NCI-H1436 treated with DMSO at 0.1 percent for 48 hours (cell line): ENCODE results near the gene ZNF70.
"Not testable (repeated sequence)": the region's sequence is repeated elsewhere in the genome, so short reads cannot be mapped to it uniquely, and the experiment has no call there.

Experiments used
- DNase-seq: peaks from one replicate; lab custom pipeline; 2025; lab: John Stamatoyannopoulos, UW

Gene ZNF70

DNA sequence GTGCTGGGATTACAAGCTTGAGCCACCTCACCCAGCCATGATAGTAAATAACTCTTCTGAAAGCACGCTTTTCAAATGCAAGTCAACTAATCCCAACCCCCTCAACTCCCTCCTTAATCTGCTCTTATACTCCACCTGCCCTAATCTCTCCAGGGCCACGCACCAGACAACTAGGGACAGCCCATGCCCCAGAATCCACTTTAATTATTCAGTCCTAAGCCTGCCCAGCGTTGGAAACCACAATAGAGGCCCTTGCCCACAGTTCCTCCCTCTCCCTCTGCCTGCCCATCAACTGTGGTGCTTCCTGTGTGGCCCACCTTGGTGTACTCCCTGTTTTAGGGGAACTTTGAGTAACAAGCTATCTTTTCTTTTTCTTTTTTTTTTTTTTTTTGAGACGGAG lies 6.0 kb upstream of the ZNF70 start:
- no peak for DNase-seq

DNA sequence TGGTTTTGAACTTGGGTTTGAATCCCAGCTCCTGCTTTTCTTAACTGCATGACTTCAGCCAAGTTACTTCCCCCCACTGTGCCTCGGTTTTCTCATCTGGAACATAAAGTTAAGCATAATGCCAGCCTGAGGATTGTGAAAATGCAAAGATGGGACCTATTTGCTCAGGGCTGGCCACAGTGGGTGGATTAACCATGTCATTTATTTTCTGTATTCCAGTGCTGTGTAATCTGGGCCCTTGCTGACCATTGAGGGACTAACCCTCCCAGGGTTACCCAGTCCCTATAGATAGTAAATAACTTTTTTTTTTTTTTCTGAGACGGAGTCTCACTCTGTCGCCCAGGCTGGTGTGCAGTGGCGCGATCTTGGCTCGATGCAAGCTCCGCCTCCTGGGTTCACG lies 4.8 kb upstream of the ZNF70 start:
- DNase-seq, result no peak

DNA sequence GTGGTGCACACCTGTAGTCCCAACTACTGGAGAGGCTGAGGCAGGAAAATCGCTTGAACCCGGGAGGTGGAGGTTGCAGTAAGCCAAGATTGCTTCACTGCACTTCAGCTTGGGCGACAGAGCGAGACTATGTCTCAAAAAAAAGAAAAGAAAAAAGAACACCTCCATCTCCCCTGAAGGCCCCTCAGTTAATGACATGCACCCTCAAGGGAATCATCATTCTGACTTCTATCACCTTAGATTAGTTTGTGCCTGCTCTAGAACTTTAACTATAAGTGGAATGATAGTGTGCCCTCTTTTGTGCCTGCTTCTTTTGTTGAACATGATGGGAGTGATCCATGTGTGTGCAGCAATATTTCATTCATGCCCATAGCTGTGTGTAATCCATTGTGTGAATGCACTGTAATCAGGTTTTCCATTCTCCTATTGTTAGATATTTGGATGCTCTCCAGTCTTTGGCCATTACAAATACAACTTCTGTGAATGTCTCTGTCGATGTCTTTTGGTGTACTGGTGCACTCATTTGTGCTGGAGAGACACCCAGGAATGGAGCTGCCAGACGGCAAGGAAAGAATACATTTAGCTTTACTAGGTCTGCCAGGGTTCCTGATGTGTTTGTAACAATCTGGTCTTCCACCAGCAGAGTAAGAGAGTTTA lies 4.2 kb upstream of the ZNF70 start:
- no peak for DNase-seq

DNA sequence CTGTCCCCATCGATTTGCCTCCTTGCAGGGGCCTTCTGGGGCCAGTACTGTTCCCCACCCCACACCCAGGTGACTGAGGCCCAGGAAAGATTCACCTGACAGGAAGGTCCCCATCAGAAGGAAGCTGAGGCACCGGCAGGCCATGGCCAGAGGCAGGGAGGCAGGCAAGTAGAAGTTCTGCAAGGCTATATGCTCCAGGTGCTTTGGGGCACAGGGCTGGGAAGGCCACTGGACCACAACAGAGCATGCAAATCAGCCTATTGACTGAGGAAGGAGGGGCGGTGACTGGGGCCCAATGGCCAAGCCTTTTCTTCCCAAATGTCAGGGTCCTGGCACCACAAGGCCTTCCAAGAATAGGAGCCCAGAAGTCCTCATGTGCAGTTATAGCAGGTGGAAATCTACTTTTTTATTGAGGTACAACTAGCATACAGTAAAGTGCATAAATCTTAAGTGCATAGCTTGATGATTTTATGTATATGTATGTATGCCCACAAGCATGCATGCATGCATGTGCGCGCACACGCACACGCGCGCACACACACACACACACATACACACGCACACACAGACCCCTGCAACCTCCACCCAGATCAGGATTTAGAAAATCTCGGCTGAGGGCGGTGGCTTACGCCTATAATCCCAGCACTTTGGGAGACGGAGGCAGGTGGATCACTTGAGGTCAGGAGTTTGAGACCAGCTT lies 3.5 kb upstream of the ZNF70 start, which contains the start of gene VPREB3:
Gene VPREB3 (minus strand): TSS at position 206 of the 700 bp plus-strand sequence. CDS start 62 bp downstream, at position 144.
- no peak for DNase-seq

DNA sequence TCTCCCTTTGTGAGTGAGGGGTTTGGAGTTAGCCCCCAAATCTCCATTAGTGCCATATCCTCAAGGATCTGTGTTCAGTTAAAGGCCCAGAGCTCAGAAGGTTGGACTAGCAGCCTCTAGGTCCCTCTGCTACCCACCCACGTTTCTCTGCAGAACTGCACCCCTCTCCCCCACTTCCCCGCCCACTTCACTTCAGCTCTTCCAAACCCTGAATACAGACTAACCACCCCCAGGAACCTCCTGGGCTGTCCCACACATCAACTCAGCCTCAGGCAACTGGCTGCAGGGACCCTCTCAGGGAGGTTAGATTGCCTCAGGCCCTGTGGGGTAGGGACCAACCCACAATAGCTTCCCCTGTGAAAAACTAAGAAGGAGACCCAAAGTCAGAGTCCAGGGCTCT lies 2.5 kb upstream of the ZNF70 start:
- DNase-seq, result no peak

DNA sequence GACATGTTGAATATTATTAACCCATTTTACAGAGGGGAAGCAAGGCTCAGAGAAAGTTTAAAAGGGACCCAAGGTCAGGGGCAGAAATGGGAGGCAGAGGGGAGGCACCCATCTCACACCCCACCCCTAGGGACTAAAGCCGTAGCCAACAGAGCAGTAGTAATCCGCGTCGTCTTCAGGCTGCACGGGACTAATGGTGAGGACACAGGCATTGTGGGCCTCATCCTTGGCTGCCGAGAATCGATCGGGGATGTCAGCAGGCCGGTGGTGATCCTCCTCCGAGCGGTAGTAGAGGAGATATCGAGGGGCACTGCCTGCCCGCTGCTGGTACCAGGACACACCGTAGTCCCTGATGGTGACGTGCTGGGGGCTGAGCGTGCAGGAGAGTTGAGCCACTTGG lies 1.8 kb upstream of the ZNF70 start:
- no peak for DNase-seq

DNA sequence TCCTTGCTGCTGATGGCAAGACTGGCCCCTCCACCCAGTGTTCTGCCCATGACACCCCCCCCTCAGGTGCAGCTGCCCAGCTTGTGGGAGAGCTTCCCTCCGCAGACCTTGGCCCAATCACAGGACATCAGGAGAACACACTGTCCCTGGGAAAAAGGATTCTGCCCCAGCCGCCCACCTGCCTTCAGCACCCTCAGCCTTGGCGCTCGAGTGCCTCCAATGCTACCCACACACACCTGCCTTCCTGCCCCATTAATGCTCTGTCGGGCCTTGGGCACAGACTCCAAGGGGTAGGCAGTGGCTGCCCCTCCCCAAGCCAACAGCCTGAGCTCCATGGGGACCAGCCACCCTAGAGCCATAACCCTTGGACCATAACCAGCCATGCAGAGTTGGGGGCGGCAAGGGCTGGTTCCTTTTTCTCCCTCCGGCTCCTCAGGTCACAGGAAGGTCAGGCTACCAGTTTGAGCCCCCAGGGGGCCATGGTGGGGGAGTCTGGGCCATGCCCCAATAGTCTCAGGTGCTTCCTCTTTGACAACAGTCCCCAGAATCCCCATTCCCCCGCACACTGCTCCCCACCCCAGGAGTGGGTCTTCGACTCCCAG lies 1.3 kb upstream of the ZNF70 start:
- no peak for DNase-seq

DNA sequence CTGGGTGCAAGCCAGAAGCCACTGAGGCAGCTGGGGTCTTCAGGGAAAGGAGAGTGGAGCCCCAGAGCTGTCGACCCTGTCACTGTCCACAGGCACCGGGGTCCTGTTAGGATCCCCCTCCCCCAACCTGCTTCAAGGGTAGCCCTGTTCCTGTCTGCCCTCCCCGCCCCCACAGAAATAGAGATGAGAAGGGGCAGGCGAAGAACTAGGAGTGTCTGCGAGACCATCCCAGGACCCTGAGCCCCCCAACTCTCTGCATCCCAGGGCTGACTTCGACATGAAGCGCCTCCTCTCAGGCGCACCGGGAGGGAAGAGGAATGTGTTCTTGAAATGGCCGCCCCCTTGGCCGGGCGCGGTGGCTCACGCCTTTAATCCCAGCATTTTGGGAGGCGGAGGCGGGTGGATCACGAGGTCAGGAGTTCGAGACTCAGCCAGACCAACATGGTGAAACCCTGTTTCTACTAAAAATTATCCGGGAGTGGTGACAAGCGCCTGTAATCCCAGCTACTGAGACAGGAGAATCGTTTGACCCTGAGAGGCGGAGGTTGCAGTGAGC lies 607 bp upstream of the ZNF70 start:
- DNase-seq, result no peak

DNA sequence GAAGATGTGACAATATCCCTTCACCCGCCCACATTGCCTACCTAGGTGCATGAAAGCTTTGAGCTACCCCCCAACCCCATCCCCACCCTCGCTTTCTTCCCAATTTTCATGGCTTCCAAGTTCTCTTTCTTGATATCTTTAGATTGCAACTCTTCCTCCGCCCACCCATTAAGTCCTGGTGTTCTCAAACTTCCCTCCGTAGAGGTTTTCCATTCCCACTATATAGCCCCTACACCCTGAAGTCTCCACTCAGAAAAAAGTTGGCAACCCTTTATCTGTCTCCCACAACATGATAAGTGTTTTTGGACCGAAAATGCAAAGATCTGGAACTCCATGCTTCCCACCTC lies 572 bp downstream of the ZNF70 start:
- no peak for DNase-seq

DNA sequence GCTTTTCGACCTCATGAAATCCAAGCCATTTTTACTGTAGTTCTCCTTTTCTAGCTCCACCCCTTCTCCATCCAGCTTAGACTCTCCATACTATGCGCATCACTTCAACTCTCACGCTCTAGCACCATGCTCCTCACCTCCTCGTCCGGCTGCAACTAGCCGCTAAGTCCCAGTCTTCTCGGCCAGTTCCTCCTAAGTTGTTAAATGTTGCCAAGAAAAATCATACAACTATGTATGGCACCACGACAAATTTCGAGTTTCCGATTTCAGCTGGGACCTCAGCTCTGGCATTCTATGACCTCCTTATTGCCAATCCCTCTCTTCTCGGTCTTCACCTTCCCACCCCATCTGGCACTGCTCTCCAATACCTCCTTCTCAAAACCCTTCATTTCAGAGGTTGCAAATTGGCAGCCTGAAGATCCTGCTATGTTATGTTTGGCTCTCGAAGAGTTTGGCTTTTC lies 1.0 kb downstream of the ZNF70 start:
- no peak for DNase-seq

DNA sequence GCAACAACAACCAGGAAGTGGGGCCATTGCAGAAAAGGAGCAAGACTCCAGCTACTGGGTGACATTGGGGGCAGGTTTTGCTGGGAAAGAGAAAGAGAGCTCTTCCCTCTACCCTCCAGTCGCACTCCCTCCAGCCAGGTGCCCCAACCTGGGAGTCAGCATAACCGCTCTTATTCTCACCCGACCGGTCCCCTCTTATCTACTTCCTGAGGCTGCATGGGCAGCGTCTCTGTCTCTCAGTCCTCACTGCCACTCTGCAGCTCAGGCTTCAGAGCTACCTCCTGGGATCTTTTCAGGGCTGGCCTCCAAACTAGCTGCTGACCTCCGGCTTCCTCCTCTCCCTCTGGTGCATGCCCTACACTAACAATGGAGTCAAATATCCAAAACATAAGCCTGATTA lies 5.1 kb downstream of the ZNF70 start:
- no peak for DNase-seq

DNA sequence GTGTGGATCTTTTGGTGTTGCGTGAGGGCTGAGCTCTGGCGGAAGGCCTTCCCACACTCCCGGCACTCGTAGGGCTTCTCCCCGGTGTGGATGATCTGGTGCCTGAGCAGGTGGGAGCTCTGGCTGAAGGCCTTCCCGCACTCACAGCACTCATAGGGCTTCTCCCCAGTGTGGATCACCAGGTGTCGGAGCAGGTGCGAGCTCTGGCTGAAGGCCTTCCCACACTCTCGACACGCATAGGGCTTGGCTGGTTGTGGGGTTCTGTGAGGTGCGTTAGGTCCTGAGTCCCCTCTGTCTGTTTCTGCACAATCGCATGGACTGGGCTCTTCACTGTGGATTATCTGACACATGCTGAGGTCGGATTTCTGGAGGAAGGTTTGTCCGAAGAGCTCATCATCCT lies 6.4 kb downstream of the ZNF70 start:
- DNase-seq, result no peak

DNA sequence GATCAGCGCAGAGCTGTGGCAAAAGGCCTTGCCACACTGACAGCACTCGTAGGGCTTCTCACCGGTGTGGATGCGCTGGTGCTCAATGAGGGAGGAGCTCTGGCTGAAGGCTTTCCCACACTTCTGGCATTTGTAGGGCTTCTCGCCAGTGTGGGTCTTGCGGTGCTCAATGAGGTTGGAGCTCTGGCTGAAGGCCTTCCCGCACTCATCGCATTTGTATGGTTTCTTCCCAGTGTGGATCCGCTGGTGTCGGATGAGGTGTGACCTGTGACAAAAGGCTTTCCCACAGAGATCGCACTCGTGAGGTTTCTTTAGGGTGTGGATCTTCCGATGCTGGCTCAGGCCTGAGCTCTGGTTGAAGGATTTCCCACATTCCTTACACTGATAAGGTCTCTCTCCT lies 6.9 kb downstream of the ZNF70 start:
- DNase-seq, result no peak

DNA sequence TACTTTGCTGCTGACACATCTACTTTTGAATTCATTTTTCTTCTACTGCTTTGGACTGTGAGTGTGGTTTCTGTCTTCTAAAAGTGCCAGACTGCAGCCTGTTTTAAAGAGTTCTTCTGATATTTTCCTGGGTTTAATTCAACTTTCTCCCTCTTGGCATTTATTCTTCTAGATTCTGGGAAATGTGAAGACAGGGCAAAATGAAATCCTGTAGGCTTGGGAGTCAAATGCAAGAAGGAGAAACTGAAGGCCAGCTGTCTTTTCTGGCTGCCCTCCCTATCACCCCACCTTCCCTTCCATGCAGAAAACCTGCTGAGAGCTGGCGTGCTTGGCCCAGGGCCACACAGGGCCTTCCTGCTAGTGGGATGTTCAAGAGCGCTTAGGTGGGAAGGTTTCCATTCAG lies 7.6 kb downstream of the ZNF70 start:
- DNase-seq, result no peak

DNA sequence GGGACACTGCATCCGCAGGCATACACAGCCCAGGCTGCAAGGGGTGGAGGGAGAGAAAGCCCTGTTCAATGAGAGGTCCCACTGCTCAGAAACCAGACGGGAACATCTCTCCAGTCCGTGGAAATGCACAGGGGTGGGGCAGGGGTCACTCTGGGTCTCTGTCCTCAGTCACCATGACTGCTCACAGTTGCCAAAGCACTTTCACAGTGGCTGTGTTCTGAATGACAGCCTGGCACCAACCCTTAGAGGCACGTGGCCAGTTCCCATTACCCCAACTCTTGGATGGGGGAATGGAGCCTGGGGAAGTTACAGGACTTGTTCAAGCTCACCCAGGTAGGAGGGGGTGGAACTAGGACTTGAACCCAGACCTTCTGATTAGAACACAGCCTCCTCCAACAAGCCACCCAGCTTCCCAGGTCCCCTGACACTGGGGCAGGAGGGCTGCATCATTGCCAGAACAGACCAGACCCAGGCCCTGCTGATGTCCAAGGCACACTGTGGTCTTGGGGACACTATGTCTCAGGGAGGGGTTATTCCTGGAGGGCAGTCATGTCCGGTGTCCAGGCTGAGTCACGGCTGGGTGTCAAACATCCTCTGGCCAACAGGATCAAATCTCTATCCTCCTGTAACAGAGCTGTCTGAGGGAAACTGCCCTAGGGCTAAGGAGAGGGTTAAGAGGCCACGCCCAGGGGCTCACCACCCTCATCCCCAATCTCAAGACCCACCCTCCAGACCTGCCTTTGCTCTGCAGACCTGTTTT lies 8.2 kb downstream of the ZNF70 start:
- no peak for DNase-seq

DNA sequence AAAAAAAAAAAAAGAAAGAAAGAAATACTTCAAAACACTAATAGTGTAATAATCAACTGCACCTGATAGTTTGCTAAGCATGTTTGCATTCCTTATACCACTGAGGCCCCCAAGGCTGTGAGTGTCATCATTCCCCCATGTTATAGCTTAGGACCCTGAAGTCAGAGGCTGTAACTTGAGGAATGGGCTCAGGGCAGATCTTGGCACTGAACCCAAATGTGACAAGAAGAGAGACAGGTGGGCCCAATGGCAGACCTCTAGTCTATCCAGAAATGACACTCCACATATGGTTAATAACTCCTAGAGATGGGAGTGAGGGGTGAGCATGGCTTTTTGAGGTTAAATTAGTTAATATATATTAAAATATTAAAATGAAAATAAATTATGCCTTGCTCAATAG lies 13.2 kb downstream of the ZNF70 start:
- no peak for DNase-seq

DNA sequence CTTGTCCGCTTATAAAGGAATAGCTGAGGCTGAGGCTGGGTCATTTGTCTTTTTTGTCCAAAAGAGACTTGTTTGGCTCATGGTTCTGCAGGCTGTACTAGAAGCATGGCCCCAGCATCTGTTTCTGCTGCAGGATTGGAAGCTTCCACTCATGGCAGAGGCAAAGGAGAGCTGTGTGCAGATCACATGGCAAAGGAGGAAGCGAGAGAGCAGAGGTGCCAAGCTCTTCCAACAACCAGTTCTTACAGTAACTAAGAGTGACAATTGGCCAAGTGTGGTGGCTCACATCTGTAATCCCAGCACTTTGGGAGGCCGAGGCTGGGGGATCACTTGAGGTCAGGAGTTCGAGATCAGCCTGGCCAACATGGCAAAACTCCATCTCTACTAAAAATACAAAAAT lies 22.8 kb downstream of the ZNF70 start:
- DNase-seq, result not testable (repeated sequence)

DNA sequence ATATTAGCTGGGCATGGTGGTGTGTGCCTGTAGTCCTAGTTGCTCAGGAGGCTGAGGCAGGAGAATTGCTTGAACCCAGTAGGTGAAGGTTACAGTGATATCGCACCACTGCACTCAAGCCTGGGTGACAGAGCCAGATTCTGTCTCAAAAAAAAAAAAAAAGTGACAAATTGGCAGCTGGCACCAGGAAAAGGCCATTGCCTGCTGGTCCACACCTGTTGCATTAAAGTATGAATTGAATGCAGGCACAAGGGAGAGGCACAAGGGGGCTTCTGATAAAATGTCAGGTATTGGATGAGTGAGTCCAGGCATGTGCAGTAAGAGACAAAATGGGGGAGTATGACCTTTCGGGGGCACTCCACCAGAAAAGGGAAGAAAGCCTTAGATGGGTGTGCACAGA lies 28.2 kb downstream of the ZNF70 start:
- no peak for DNase-seq

DNA sequence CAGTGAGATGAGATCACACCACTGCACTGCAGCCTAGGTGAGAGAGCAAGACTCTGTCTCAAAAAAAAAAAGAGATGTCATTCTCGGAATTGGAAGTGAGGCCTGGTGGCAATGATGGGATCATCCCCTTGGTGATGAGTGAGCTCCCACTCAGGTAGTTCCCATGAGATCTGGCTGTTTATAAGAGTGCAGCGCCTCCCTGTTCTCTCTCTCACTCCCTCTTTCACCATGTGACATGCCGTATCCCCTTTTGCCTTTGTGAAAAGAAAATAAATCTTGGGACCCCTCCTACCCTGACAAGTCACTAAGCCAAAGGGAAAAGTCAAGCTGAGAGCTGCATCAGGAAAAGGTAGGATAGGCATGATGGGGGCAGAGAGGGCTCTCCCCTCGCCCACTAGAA lies 28.8 kb downstream of the ZNF70 start:
- DNase-seq, result no peak

DNA sequence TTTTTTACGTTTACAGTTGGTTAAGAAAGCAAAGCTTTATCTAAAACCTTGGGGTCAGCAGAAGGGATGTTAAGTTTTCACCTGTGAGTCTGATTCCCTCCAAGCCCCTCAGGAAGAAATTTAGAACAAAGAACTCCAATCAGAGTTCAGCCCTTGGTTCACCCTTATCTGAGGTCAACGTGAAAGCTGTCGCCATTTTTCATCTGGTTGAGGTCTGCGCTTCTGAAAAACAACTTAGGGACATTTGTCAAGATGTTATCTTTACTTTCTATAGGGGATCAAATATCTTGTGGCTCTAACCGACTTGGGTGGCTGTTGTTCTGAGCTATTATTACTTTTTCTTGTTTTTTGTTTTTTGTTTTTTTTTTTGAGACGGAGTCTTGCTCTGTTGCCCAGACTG lies 30.1 kb downstream of the ZNF70 start:
- no peak for DNase-seq

DNA sequence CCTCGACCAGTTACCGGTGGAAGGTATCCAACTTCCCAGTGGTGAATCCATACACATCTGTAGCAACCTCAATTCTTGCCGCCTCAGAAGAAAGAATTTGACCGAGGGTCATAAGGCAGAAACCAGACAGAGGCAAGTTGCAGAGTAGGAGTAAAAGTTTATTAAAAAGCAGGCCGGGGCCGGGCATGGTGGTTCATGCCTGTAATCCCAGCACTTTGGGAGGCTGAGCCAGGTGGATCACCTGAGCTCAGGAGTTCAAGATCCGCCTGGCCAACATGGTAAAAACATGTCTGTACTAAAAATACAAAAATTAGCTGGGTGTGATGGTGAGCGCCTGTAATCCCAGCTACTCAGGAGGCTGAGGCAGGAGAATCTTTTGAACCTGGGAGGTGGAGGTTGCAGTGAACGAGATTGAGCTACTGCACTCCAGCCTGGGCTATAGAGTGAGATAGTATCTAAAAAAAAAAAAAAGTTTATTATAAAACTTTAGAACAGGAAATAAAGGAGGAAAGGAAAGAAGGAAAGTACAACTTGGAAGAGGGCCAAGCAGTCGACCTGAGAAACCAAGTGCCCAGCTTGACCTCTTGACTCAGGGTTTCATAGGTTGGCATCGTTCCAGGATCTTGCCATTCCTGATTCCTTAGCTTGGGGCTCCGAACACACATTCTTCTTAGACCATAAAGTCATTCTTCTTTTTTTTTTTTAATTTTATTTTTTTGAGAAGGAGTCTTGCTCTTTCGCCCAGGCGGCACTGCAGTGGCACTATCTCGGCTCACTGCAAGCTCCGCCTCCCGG lies 32.3 kb downstream of the ZNF70 start:
- DNase-seq, result no peak
